Measurements from ENCODE around the gene CPAMD8.

The CPAMD8 gene

DNA sequence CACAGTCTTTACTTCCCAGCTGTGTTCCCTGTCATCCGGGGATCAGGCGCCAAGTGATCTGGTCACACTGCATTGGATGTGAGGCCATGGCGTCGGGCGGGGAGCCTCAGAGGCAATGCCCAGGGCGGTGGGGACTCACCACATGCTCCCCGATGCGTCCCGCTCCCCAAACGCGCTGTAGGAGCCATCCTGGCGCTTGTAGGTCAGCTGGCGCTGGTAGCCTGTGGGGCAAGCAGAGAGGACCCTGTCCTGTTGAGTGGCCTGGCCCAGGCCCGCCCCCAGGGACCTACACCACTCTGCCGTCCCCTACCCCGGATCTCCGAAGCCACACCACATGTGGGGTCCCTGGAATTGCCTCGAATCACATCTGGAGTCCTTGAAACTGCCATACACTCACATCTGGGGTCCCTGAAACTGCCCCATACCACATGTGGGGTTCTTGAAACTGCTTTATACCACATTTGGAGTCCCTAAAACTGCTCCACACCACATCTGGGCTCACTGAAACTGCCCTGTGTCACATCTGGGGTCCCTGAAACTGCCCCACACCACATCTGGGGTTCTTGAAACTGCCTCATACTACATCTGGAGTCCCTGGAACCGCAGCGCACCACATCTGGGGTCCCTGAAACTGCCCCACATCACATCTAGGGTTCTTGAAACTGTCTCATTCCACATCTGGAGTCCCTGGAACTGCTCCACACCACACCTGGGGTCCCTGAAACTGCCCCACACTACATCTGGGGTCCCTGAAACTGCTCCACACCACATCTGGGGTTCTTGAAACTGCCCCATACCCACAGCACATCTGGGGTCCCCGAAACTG is 104.6 kb downstream of the CPAMD8 start:
- no peak for FAIRE-seq
- DNase-seq (ENCODE audit: low spot score), result no peak

GRCh38 chr19:16920816-16921529 is 105.6 kb downstream of the CPAMD8 start:
- DNase-seq (ENCODE audit: low spot score) (peak; percentile 71), FAIRE-seq (no peak)

- FAIRE-seq (no peak), DNase-seq (ENCODE audit: low spot score) (no peak)
These were observed 107.1 kb downstream of the CPAMD8 start for GRCh38 chr19:16919496-16919895.

DNA sequence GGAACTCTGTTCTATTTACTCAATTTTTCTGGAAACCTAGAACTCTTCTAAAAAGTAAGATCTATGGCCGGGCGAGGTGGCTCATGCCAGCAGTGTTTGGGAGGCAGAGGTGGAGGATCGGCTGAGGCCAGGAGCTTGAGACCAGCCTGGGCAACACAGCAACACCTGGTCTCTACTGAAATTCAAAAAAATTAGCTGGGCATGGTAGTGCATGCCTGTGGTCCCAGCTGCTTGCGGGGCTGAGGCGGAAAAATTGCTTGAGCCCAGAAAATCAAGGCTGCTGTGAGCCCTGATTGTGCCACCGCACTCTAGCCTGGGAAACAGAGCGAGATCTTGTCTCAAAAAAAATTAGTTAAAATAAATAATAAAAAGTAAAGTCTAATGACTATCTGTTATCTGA is 109.2 kb downstream of the CPAMD8 start:
- DNase-seq (ENCODE audit: low spot score) (no peak), FAIRE-seq (no peak)

GRCh38 chr19:16915734-16916133 is 110.9 kb downstream of the CPAMD8 start:
- FAIRE-seq (no peak), DNase-seq (ENCODE audit: low spot score) (no peak)

DNA sequence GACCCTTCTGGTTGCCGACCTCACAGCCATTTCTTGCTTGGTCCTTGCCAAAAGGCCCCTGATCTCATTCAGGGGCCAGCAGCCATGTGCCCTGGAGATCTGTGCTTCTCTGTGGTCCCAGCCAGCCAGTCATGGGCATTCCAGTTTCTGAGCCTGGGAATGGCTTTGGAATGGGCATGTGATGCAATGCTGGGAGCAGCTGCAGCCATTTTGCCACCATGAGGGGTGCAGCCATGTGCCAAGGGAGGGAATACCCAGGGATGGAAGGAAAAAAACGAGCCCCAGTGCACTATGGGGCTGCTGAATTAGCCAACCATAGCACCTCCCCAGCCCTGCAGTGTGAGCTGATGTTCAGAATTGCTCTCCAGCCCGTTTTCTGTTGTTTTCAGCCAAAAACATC is 111.5 kb downstream of the CPAMD8 start:
- no peak for FAIRE-seq

DNA sequence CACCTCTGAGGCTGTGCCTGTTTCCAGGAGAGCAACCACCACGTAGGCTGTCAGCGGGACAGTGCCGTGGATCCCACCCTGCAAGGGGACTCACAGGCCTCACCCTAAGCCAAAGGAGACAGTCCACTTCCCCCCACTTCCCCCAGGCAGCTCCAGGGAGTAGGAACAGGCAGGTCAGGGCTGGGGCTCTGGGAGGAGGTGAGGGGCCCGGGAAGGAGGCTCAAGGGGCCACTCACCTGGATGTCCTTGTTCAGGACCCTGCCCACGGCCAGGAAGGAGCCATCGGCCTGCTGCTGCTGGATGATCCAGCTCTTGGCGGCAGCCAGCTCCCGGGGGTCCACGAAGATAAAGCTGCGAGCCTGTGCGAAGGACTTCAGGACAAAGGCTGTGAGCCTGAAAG is 112.2 kb downstream of the CPAMD8 start:
- FAIRE-seq, result no peak

More for the DNA sequence above, 111.5 kb downstream of the CPAMD8 start:
- no peak for DNase-seq (ENCODE audit: low spot score)

DNA sequence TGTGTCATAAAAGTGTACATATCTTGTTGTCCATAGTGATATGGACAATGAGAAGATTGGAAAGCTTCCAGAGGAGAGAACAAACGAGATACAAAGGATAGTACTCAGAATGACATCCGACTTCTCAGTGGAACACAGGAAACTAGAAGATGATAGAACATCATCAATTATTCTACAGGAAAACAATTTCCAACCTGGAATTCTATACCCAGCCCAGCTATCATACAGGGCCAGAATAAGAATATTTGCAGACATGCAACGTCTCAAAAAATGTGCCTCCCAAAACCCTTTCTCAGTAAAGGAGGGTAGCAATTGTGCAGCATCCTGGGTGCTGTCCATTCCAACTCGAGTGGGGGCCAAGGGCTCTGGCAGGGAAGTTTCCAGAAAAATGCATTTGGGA is 113.8 kb downstream of the CPAMD8 start:
- FAIRE-seq (no peak), DNase-seq (ENCODE audit: low spot score) (no peak)

More for the DNA sequence above, 112.2 kb downstream of the CPAMD8 start:
- no peak for DNase-seq (ENCODE audit: low spot score)

DNA sequence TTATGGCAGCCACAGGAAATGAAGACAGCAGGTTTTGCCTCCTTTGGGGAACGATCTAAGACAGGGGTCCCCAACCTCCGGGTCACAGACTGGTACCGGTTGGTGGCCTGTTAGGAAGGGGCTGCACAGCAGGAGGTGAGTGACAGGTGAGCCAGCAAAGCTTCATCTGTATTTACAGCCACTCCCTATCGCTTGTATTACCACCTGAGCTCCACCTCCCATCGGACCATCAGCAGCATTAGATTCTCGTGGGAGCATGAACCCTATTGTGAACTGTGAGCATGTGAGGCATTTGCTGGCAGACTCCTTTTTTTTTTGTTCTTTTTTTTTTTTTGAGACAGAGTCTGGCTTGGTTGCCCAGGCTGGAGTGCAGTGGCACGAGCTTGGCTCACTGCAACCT is 115.6 kb downstream of the CPAMD8 start:
- FAIRE-seq (no peak), DNase-seq (ENCODE audit: low spot score) (no peak)

DNA sequence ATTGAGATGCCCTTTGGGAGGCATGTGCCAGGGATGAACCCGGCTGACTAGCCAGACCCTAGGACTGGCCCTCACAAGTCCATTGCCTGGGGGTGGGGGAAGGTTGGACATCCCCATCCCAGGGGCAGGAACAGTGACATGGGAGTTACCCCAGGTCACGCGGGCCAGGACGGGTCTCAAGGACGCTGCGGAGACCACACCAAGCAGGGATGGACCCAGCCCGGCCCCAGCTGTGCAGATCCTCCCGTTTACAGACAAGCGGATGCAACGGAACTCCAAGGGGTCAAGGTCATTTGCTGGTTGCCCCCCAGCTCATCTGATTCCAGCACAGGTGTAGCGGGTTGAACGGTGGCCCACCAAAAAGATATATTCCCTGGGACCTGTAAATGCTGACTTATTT is 117.9 kb downstream of the CPAMD8 start:
- DNase-seq (ENCODE audit: low spot score) (no peak), FAIRE-seq (no peak)

DNA sequence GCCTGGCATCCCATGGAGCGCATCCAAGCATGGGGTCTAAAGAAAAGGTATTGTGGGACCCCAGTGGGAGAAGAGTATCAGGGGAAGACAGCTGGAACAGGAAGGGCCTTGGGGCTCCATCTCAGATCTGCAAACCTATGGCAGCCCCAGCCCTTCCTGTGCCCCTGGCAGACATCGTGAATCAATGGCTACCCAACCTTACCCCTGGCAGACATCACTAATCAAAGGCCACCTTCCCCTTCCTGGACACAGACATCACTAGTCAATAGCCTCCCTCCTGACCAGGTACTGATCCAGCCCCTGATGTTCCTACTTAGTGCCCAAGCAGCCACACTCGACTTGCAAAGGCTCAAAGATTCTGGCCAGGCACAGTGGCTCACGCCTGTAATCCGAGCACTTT is 122.0 kb downstream of the CPAMD8 start:
- FAIRE-seq (no peak), DNase-seq (ENCODE audit: low spot score) (no peak)

GRCh38 chr19:16903347-16903746 is 123.3 kb downstream of the CPAMD8 start:
- DNase-seq (ENCODE audit: low spot score) (no peak), FAIRE-seq (no peak)

DNA sequence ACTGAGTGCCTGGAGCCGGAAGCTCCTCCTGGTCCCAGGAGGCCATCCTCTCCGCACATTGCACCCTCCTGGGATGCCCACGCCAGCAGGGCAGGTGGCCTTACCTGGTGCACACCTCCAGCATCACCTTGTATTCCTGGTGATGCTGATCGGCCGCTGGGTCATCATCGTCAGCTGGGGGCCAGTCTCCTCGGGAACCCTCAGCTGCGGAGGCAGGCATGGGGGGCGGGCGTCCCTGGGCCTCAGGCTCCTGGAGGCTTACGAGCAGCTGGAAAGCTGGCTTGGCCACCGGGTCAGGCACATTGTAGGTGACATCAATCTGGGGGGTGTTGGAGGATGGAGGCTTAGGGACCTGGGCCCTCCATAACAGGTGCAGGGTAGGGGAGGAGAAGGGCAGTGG is 124.1 kb downstream of the CPAMD8 start:
- DNase-seq (ENCODE audit: low spot score) (no peak), FAIRE-seq (no peak)

DNA sequence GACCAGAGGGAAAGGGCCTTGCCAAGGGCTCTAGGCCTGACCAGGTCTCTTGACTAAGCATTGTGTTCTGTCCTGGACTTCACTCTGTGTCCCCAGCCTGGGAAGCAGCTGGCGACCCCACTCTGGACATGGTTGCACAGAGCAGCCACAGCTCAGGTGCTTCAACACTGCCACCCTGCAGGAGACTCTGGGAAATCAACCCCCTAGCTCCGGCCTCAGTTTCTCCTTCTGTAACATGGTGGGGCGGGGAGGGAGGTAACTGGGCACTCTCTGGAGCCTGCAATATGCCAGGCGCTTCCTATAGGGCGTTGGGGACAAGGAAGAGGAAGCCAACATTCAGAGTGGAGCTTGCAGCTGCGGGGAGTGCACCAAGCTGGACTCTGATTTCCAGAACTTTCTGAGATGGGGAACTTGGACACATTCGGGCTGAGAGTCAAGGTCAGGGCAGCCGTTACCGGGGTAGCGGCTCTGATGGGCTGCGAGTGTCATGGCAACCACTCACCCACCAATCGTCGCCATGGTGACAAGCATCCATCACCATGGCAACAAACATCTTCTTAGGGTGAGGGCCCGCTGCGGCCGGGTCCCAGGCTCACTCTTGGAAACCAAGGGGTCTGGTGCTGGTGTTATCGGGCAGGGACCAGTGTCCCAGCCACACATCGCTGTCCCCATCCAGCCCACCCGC is 125.0 kb downstream of the CPAMD8 start:
- DNase-seq (ENCODE audit: low spot score) (no peak), FAIRE-seq (no peak)

DNA sequence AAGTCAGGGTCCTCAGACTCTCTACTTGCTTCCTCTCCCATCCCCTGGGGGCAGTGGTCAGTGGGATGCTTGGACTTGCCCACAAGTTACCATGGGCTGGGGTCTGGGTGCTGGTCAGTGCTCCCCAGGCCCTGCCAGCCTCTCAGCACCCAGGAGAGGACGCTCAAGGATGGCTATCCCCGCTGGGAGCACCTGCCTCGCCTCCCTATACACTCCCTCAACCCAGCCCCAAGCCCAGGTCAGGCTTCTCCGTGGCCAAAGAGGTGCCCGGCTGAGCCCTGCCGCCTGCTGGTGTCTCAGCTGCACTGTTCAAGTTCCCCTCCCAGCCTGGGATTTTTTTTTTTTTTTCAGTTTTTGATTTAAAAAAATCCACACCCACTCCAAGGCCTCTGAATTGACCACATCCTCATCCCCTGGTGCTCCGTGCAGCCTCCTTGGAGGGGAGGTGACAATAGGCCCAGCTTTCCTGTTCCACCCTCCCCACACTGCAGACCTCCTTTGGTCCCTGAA is 127.0 kb downstream of the CPAMD8 start:
- FAIRE-seq (no peak), DNase-seq (ENCODE audit: low spot score) (peak; percentile 47)

- FAIRE-seq (no peak), DNase-seq (ENCODE audit: low spot score) (no peak)
These were observed 128.1 kb downstream of the CPAMD8 start for GRCh38 chr19:16898361-16899015.

- FAIRE-seq (no peak), DNase-seq (ENCODE audit: low spot score) (no peak)
These were observed 128.8 kb downstream of the CPAMD8 start for GRCh38 chr19:16897856-16898161.

DNA sequence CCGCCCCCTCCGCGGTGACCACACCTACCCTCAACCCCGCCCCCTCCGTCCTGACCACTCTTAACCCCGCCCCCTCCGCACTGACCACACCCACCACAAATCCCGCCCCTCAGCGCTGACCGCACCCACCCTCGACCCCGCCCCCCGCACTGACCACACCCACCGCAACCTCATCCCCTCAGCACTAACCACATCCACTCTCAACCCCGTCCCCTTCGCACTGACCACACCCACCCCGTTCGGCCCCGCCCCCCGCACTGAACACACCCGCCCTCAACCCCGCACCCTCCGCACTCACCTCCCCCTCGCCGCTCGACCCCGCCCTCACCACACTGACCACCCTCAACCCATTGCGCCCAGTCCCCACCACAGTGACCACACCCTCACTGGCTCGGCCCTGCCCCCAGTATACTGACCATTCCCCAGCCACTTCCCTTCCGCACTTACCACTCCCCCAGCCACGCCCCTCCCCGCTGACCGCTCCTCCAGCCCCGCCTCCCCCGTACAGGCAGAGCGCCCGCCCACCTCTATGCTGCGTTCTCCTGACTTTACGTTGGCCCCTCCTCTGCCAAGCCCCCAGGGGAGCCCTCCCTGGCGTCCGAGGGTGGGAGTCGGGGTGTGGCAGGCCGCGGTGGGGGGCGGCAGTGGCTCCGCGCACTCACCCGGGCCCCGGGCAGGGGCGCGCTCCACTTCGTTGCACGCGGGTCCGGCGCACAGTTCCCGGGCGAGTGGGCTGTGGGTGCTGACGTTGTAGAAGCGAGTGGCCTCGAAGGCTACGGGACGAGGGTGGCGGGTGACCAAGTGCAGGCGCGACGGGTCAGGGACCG is 129.4 kb downstream of the CPAMD8 start:
- FAIRE-seq (no peak), DNase-seq (ENCODE audit: low spot score) (peak; percentile 49)

- no peak for FAIRE-seq
- DNase-seq (ENCODE audit: low spot score), result no peak
These were observed 130.2 kb downstream of the CPAMD8 start for GRCh38 chr19:16896146-16897028.
